NCI-H748 treated with DMSO at 0.1 percent for 48 hours (cell line): ENCODE data around the gene ZFYVE1.
"Not testable (repeated sequence)": the region's sequence is repeated elsewhere in the genome, so short reads cannot be mapped to it uniquely, and the experiment has no call there.

Source experiments
- DNase-seq: peaks from one replicate; lab custom pipeline; 2025; lab: John Stamatoyannopoulos, UW

Gene ZFYVE1

DNA sequence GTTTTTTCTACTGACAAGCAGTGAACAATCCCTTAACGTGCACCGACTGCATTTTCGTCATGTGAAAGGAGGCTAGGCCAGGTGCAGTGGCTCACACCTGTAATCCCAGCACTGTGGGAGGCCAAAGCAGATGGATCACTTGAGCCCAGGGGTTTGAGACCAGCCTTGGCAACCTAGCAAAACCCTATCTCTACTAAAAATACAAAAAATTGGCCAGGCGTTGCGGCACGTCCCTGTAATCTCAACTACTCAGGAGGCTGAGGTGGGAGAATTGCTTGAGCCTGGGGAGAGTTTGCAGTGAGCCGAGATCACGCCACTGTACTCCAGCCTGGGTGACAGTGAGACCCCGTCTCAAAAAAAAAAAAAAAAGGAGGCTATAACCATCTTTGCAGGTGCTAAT lies 22.3 kb downstream of the ZFYVE1 start:
- DNase-seq = not testable (repeated sequence)

DNA sequence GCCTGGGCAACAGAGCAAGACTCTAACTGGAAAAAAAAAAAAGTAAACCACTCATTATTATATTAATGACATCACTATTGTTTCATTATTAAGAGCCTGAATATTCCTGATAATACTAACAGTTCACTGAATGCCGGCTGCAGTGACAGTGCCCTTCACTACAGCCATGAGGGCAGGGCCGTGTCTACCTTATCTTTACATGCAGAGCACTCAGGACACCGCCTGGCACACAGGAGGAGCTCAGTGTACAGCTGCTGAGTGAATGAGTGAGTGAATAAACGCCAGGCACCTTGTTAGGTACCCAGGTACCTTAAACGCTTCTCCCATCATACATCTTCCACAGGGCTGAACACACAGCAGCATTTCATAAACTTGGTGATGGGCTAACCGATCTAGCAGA lies 23.2 kb downstream of the ZFYVE1 start:
- DNase-seq = no peak

DNA sequence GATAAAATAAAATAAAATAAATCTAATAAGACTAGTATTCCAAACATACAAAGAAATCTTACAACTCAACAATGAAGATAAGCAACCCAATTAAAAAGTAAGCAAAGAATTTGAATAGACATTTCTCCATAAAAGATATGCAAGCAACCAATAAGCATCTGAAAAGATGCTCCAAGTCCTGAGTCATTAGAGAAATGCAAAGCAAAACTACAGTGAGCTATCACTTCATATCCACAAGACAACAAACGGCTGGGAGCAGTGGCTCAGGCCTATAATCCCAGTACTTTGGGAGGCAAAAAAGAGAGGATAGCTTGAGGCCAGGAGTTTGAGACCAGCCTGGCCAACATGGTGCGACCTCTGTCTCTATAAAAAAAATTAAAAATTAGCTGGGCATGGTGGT lies 26.8 kb downstream of the ZFYVE1 start:
- no peak for DNase-seq

DNA sequence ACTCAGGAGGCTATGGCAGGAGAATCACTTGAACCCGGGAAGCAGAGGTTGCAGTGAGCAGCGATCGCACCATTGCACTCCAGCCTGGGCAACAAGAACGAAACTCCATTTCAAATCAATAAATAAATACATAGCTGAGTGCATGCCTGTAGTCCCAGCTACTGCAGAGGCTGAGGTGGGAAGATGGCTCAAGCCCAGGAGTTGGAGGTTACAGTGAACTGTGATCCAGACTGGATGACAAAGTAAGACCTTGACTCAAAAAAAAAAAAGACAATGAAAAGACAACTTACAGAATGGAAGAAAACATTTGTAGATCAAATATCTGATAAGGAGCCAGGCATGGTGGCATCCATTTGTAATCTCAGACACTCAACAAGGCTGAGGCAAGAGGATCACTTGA lies 27.6 kb downstream of the ZFYVE1 start:
- no peak for DNase-seq

DNA sequence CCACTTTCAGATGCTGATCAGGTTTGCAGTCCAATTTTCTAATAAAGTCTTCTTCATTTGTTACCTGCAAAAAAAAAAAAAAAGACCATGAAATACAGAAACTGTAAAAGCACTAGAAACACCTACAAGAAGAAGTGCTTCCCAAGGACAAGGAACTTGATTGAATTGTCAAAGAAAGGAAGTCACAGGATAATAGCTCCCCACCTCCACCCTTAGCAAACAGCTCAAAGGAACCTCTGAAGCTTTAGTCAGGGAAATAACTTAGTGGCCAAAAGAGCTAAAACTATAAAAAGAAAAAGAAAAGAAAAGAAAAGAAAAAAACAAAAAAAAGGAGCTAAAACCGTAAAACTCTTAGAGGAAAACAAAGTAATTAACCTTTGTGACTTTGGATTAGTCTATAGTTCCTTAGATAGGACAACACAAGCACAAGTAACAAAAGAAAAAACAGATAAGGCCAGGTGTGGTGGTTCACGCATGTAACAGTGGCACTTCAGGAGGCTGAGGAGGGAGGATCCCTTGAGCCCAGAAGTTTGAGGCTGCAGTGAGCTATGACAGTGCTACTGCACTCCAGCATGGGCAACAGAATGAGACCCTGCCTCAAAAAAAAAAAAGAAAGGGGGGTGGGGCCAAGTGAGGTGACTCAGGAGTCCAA lies 28.5 kb downstream of the ZFYVE1 start:
- no peak for DNase-seq

DNA sequence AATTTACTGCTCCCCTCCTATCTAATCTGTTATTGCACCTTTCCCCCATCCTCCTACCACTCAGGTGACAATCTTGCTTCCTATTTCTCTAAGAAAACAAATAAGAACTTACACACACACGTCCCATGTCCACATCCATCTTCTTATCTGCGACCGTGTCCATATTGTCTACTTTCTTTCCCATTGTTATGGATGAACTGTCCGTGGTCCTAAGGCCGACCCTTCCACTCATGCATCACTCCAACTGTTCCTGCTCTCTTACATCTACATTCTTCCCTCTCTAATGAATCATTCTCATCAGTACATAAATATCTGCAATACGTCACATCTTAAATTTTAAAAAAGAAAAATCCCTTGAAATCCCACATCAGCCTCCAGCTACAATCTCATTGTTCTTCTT lies 30.0 kb downstream of the ZFYVE1 start:
- DNase-seq = no peak

DNA sequence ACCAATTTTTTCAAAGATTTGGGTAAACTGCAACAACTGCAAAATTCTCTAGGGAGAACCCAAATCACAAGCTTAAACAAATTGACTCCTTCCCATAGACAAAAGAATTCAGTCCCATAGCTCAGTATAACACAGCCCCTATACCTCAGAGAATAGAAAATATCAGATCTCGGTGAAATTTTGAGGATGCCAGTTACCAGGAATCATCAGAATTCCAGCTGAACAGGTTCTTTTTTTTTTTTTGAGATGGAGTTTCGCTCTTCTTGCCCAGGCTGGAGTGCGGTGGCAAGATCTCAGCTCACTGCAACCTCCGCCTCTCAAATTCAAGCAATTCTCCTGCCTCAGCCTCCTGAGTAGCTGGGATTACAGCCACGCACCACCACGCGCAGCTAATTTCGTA lies 36.7 kb downstream of the ZFYVE1 start:
- DNase-seq = no peak

DNA sequence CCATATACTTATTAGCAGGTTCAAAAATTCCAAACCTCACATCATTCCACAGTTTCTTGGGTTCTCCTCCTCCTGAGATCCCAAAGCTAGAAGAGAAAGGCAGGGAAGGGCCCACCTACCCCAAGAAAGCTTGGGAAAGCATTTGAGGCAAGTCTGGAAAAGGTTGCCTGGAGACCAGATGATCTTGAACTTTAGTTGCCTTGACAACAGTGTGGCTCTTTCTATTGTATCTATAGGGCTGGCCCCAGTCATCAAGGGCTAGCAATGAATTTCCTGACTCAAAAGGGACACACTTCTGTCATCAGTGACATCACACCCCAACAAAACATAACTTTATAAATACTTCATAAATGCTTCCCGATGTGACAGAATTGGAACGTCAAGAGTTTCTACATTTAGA lies 40.0 kb downstream of the ZFYVE1 start:
- no peak for DNase-seq

DNA sequence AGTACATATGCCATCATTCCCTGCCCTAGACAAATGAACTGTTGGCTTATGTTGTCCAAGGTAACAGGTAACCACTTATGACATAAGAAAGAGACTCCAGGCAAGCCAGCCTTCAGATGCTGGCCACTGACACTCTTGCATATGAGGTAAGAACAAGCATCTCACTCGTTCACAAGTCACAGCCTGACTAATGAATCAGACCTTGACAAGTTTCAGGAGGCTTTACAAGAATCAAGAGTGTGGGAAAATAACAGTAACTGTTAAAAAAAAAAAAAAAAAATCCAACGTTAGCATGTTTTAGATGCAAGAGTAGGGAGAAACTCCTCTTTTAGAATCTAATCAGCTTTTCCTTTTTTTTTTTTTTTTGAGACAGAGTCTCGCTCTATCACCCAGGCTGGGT lies 40.7 kb downstream of the ZFYVE1 start:
- no peak for DNase-seq

DNA sequence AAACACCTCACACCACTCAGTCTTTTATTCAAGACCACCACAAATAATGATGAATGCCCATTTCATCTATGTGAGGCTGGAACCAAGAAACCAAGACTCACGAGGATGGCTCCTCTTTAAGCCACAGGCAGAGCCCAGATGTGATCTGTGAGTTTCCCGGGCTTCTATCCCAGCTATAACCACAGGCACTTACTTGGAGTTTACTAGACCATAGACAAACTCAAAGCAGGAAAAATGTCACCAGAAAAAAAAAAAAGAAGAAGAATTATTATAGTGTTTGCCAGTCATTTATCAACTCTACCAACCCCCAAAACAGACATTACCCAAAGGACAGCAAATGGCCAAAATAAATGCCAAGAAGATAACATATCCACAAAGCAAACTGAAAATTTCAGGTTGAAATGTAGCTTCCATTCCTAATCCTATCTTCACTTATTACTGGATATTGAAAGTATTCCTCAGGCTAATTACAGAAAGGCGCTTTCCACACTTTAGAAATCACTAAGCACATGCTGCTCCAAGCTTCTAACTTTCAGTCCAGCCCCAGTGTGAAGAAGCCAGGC lies 44.7 kb downstream of the ZFYVE1 start:
- no peak for DNase-seq

DNA sequence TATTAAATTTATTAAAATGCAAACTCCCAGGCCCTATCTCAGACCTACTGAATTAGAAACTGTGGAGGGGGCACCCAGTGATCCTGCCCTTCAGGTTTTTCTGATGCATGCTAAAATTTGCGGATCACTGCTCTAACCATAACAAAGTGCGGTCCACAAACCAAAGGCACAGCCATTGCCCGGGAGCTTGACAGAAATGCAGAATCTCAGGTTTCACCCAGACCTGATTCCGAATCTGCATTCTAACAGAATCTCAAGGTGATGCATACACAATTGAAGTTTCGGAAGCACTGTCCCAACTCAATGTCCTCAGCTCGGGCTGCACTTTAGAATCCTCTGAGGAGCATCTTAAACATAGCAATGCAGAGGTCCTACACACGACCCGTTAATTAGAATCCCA lies 46.0 kb downstream of the ZFYVE1 start:
- no peak for DNase-seq

DNA sequence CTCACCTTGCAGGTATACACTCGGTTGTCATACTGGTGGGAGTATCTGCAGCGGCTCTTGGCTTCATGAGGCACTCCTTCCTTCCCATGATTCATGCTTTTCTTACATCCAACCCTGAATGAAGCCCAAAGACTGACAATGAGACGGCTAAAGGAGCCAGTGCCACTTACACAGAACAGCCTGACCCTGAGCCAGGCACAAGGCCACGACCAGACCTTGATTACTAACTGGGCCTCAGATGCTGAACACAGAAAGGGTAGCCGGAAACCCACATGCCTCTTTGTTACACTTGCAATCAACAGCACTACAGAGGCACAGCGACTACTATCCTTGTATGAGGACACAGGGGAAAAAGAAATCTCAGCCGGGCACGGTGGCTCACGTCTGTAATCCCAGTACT lies 48.0 kb downstream of the ZFYVE1 start:
- DNase-seq = no peak

DNA sequence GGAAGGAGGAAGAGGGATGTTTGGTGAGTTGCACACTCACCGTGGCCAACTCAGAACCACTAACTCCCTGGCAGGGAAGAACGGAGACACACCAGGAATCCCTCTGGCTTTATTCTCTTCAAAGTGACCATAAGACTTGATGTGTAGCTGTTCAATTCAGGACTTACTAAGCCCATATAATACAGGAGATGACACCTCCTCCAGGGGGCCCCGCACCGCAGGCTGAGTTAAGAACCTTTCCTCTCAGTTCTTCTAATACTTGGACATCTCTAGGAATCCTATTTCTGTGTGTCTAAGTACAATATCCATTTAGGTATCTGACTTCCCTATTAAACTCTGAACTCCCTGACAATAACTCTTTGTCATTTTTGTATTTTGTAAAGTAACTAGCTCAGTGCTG lies 51.1 kb downstream of the ZFYVE1 start:
- DNase-seq = no peak

DNA sequence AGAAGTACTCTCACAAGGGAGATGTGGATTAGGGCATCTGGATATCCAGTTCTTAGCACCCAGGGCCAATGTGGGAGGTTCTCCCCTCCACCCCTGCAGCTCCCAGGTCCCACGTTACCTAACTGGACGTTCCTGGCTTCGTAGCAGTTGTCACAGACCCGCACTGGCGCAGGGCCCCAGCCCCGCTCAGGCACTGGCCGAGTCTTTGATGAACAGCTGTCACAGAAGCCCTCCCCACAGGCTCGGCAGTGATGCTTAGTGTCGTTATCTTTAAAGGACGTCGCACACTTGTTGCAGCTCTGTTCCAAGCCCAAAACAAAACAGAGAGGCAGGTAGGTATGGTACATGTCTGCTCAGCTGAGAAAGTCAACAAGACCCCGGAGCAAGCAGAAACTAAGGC lies 52.2 kb downstream of the ZFYVE1 start:
- DNase-seq = no peak

DNA sequence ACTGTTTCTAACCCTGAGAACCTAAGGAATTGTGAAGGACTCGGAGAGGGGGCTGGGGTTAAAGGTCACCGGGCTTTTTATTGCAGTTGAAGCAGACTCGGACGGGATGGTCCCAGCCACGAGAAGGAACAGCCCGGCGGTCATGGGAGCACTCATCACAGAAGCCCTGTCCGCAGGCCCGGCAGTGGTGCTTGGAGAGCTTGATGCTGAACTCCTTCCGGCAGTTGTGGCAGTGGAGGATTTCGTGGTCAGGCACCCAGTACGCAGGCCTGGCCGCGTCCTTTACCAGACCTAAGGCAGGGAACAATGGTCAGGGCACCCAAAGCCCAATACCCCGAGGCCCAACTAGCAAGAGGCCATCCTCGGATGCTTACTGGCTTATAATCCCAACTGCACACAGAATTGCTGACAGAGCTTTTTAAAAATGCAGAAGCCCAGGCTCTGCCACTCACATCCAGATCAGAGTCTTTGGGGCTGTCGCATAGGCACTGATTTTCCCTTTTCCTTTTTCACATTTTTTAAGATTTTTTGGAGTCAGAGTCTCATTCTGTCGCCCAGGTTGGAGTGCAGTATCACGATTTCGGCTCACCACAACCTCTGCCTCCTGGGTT lies 56.0 kb downstream of the ZFYVE1 start:
- no peak for DNase-seq

DNA sequence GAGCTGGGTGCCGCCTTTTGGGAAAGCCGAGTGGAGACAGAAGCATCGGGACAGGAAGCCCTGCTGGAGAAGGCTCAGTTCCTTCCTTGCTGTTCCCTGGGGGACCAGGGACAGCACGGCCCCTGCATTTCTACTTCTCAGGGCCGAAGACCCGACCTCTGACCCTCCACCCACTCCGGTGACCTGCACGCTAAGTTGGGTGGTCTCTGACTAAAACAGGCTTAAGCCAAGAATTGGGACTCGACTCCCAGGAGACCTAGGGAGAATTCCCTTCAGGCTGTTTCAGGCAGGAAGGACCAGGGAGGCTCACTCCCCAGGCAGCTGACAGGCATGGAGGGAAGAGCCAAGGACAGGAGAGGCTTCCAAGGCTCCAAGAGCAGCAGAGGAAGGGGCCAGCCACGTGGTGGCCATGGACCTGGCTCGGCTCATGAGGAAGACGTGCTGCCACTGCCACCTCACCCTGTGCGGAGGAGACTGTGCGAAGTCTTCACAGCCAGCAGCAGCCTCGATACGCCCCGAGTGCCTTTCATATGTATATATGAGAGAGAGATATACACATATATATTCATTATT lies 56.8 kb downstream of the ZFYVE1 start:
- no peak for DNase-seq

DNA sequence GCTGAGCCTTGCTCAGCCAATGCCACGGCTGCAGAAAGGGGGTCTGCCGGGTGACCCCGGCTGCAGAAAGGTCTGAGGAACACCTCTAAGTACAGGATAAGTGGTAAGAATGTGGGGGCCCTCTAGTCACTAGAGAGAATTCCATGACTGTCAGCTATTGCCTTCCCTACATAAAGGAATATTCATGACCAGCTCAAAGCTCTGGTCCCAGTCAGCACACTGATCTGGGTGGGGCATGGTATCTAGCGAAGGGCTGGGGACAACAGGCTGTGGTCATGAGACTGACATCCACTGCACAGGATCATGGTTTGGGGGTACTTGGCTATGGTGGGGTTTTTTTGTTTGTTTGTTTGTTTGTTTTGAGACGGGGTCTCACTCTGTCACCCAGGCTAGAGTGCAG lies 58.6 kb downstream of the ZFYVE1 start:
- DNase-seq = no peak

DNA sequence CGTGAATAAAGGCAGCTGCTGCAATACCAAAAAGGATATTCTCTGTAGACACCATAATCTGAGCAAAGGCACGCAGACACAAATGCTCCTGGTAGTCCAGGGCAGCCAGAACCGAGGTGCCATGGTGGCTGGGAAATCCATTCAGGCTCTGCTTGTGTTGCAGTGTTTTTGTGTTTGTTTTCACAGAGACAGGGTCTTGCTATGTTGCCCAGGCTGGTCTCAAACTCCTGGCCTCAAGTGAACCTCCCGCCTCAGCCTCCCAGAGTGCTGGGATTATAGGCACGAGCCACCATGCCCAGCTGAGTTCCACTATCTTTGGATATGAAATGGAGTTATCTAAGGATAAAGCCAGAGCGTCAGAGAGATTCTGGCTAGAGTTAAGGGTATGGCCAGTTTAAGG lies 60.9 kb downstream of the ZFYVE1 start:
- no peak for DNase-seq

DNA sequence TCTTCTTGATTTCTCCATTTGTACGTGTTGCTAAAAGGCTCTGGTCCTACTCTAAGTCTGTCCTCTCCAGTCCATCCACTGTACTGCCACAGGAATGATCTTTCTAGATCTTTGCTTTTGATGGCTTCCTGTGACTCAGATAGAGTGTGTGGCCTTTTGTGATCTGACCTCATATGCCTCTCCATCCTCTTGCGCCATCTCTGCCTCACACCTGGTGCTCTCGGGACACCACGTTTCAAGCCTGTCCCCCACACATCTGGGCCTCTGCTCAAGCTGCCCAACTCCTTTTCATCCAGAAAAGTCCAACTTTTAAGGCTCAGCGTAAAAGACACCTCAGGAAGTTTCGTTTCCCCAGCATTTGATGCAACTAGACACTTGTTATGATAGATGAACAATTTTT lies 61.7 kb downstream of the ZFYVE1 start:
- DNase-seq = no peak

DNA sequence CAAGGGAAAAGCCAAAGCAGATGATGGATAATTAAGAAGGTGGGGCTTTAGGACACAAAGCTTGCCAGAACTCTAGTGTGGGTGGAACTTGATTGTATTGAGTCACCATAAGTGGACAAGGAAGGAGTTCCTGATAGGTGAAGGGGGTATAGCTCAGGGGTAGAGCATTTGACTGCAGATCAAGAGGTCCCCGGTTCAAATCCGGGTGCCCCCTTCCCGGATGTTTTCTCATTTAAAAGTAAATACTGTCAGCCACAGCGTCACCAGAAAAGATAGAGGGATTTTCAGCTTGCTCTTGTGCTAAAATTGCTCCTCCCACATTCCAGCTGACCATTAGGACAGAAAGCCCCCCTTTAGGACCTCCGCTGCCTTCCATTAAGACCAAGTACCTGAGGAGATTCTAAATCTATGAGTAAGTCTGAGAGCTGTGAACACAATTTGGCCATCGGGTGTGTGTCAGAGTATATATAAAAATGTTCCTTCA lies 64.0 kb downstream of the ZFYVE1 start:
- DNase-seq = peak; percentile 73

DNA sequence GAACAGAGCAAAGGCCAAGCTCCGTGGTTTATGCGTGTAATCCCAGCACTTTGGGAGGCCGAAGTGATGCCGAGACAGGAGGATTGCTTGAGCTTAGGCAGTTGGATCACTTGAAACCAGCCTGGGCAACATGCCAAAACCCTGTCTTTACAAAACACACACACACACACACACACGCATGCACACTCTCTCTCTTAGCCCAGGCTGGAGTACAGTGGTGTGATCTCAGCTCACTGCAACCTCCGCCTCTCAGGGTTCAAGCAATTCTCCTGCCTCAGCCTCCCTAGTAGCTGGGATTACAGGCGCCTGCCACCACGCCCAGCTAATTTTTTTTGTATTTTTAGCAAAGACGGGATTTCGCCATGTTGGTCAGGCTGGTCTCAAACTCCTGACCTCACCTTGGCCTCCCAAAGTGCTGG lies 64.6 kb downstream of the ZFYVE1 start:
- not testable (repeated sequence) for DNase-seq

DNA sequence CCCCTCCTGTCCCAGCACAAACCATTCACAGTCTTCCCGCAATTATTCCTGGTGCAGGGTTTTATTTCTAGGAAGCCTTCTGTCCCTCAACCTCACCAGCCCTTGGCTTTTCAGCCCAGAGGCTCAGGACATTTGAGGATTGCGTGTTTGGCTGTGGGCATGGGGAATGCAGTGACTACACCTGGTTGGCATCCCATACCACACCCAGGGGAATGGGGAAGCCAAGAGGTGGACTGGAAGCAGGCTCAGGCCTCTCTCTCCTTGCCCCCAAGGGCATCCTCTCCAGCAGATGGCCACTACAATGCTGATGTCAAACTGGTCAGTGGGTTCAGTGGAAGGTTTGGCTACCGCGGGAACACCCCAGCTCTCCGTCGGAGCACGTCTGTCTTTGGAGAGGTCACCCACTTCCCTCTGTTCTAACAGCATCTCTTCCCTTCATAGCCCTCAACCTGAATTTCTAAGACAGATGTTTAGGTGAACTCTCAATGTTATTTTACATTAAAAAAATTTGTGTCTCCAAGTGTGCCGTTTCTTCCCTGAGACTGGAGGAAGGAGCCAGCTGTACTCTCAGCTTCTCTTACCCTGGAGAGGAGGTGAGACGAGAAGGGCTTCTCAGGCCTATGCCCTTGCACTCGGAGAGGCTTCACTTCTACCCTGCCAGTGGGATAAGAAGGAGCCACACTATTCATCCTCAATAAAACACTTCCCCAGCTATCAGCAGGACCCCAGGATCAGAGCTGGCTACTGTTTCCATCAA lies 65.1 kb downstream of the ZFYVE1 start:
- DNase-seq = no peak

DNA sequence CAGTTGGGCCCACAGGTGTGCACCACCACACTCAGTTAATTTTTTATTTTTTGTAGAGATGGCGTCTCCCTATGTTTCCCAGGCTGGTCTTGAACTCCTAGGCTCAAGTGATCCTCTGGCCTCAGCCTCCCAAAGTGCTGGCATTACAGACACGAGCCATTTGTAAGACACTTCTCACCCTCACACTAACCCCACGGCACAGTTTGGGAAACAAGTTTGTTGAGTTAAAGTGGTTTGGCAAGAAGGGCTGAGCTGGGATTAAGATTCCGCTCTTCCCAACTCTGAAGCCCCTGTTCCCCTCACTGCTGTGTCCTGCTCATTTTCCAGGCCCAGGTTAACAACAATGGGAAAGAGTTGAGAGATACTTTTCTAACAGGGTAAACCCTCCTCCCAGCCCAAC lies 65.9 kb downstream of the ZFYVE1 start:
- not testable (repeated sequence) for DNase-seq
